HepG2 (cell line): ENCODE results near the gene MORC1. TPM values are rescaled to one million over a fixed set of nuclear protein-coding genes. Genes with fewer than 3 reads are reported as not detected.

ENCODE experiments used
- ATAC-seq: fragments of 200-7000 bp; cut with Tn5 transposase; 3 replicates; pipeline ENCODE4 v1.9.1; 2020; ENCODE audit warnings: mild to moderate bottlenecking, moderate library complexity
- BruUV-seq: library from RNA; stranded (reverse); fragments of 400-500 nt; replicated peaks from 2 replicates; lab custom pipeline; 2021; lab: Mats Ljungman, UMichigan
- CTCF ChIA-PET: fragments of 300-600 bp; formaldehyde crosslinking; extraction: SDS; loops from one replicate; lab custom pipeline; 2021; ENCODE audit warnings: low total read pairs, inconsistent platforms, low intra/inter-chr PET ratio; lab: Yijun Ruan, JAX
- POLR2A ChIA-PET: fragments of 350-600 bp; sonication (Branson Sonifier 250); formaldehyde crosslinking; loops from one replicate; lab custom pipeline; 2020; ENCODE audit warnings: antibody characterized with exemption, inconsistent platforms; lab: Yijun Ruan, JAX
- DNase-seq: peaks from one replicate; pipeline ENCODE4 v3.0.0-alpha.2; 2015; ENCODE audit warnings: low spot score
- FAIRE-seq: peaks from 3 replicates; lab custom pipeline; 2011; peaks lifted over from hg19 to GRCh38; lab: Jason Lieb, UNC
- H2AFZ ChIP-seq: one replicate; pipeline ENCODE4 v1.6.1; 2011; ENCODE audit warnings: low read length, inconsistent platforms
- H3K27ac ChIP-seq: fragments of 300-600 bp; 3 replicates; pipeline ENCODE4 v1.8.0; 2011; ENCODE audit warnings: mixed run types, mild to moderate bottlenecking, mixed read lengths, low read length, inconsistent platforms; ENCODE audit not compliant: insufficient read depth; ENCODE audit errors: extremely low read length
- H3K27me3 ChIP-seq, 2 experiments: fragments of 200-600 bp in 1 of 2; 2 replicates in 1 of 2; 3 replicates in 1 of 2; pipeline versions ENCODE4 v1.6.0 to v1.8.0; 2011; ENCODE audit warnings: low read length in 2 of 2, mild to moderate bottlenecking in 2 of 2, moderate library complexity in 2 of 2, inconsistent platforms in 1 of 2; ENCODE audit not compliant: insufficient read depth in 2 of 2, control insufficient read depth in 1 of 2
- H3K36me3 ChIP-seq, 2 experiments: fragments of 200-600 bp in 1 of 2; replicated peaks in 1 of 2; 2 replicates in 1 of 2; 3 replicates in 1 of 2; pipeline versions ENCODE4 v1.5.1 to v1.8.0; 2011; ENCODE audit warnings: low read length in 2 of 2, inconsistent platforms in 1 of 2; ENCODE audit not compliant: insufficient read depth in 2 of 2, control insufficient read depth in 1 of 2
- H3K4me1 ChIP-seq: 2 replicates; pipeline ENCODE4 v1.5.1; 2012; ENCODE audit warnings: low read length, inconsistent platforms; ENCODE audit not compliant: insufficient read depth
- H3K4me2 ChIP-seq: 2 replicates; pipeline ENCODE4 v1.6.0; 2011; ENCODE audit warnings: low read depth, low read length, inconsistent platforms
- H3K4me3 ChIP-seq, 3 experiments: fragments of 200-600 bp in 1 of 3; sonication (generic), shearing (Covaris generic) in 1 of 3; replicated peaks in 1 of 3; 2 replicates each; pipeline ENCODE4 v1.5.1; 2011 to 2016; ENCODE audit warnings: low read length in 3 of 3, inconsistent platforms in 2 of 3, low read depth in 2 of 3, mild to moderate bottlenecking in 2 of 3, control low read depth in 1 of 3, mixed read lengths in 1 of 3; ENCODE audit not compliant: insufficient read depth in 1 of 3
- H3K79me2 ChIP-seq: one replicate; pipeline ENCODE4 v1.6.1; 2011; ENCODE audit warnings: low read length, inconsistent platforms; ENCODE audit not compliant: insufficient read depth
- H3K9ac ChIP-seq: 2 replicates; pipeline ENCODE4 v1.6.0; 2011; ENCODE audit warnings: mild to moderate bottlenecking, low read depth, low read length, inconsistent platforms; ENCODE audit not compliant: insufficient read depth
- H3K9me3 ChIP-seq: 2 replicates; pipeline ENCODE4 v1.5.1; 2012; ENCODE audit warnings: mild to moderate bottlenecking, low read length
- H4K20me1 ChIP-seq: 2 replicates; pipeline ENCODE4 v1.6.0; 2011; ENCODE audit warnings: inconsistent platforms, mild to moderate bottlenecking, low read length, moderate library complexity; ENCODE audit not compliant: insufficient read depth
- CCDC6 ChIP-seq: sonication (generic); formaldehyde crosslinking; IDR thresholded peaks from 2 replicates; pipeline ENCODE4 v1.8.1; 2022; ENCODE audit warnings: mild to moderate bottlenecking, missing genetic modification reagents, moderate library complexity
- GABPB1 ChIP-seq: IDR thresholded peaks from 2 replicates; pipeline ENCODE4 v1.6.1; 2016; ENCODE audit warnings: mild to moderate bottlenecking, missing genetic modification reagents, moderate library complexity, missing compliant biosample characterization
- GPN1 ChIP-seq: sonication (generic); formaldehyde crosslinking; IDR thresholded peaks from 2 replicates; pipeline ENCODE4 v1.5.1; 2020; ENCODE audit warnings: missing genetic modification reagents, borderline replicate concordance
- U2AF2 ChIP-seq: fragments of 200-400 bp; formaldehyde crosslinking; IDR thresholded peaks from 2 replicates; pipeline ENCODE4 v1.6.1; 2017; ENCODE audit warnings: low read depth, mild to moderate bottlenecking, low read length
- ZBTB8A ChIP-seq: sonication (generic); formaldehyde crosslinking; IDR thresholded peaks from 2 replicates; pipeline ENCODE4 v1.4.0; 2020; ENCODE audit warnings: mild to moderate bottlenecking, low read depth, missing genetic modification reagents, borderline replicate concordance
- ZFP41 ChIP-seq: sonication (generic); formaldehyde crosslinking; IDR thresholded peaks from 2 replicates; pipeline ENCODE4 v1.4.0; 2020; ENCODE audit warnings: mild to moderate bottlenecking, missing genetic modification reagents, borderline replicate concordance
- ZFYVE20 ChIP-seq: sonication (generic); formaldehyde crosslinking; IDR thresholded peaks from 2 replicates; pipeline ENCODE4 v1.8.0; 2023; ENCODE audit warnings: low read depth, mild to moderate bottlenecking, moderate library complexity, missing genetic modification reagents, borderline replicate concordance
- ZNF136 ChIP-seq: sonication (generic); formaldehyde crosslinking; IDR thresholded peaks from 2 replicates; pipeline ENCODE4 v1.8.1; 2022; ENCODE audit warnings: low read depth, mild to moderate bottlenecking, moderate library complexity, missing genetic modification reagents
- ZNF18 ChIP-seq: sonication (generic); formaldehyde crosslinking; IDR thresholded peaks from 2 replicates; pipeline ENCODE4 v1.8.0; 2022; ENCODE audit warnings: mild to moderate bottlenecking, missing genetic modification reagents; ENCODE audit not compliant: insufficient replicate concordance
- ZNF224 ChIP-seq: sonication (generic); formaldehyde crosslinking; IDR thresholded peaks from 2 replicates; pipeline ENCODE4 v1.5.0; 2020; ENCODE audit warnings: mild to moderate bottlenecking, missing genetic modification reagents
- ZNF280B ChIP-seq: sonication (generic); formaldehyde crosslinking; IDR thresholded peaks from 2 replicates; pipeline ENCODE4 v1.5.0; 2020; ENCODE audit warnings: missing genetic modification reagents, mild to moderate bottlenecking, borderline replicate concordance
- ZNF296 ChIP-seq: sonication (generic); formaldehyde crosslinking; conservative IDR thresholded peaks from 2 replicates; pipeline ENCODE4 v1.5.0; 2020; ENCODE audit warnings: mild to moderate bottlenecking, missing genetic modification reagents
- ZNF775 ChIP-seq: sonication (generic); formaldehyde crosslinking; IDR thresholded peaks from 2 replicates; pipeline ENCODE4 v1.4.0; 2020; ENCODE audit warnings: missing genetic modification reagents, mild to moderate bottlenecking, moderate library complexity, borderline replicate concordance
- WGBS: methylation state at CpG from one replicate; pipeline ENCODE4 v1.1.6; 2017; ENCODE audit warnings: low lambda C conversion rate; 5-methylcytosine and 5-hydroxymethylcytosine counted together
- in situ Hi-C: cut with HindIII; loops from 2 replicates; pipeline ENCODE4 v1.10.0; 2017; ENCODE audit warnings: low pct_unique_long_range_greater_than_20kb; ENCODE audit not compliant: extremely low pct_ligation_motif_present
- intact Hi-C: fragments of 100-400 bp; cut with micrococcal nuclease; formaldehyde crosslinking; loops from one replicate; pipeline ENCODE4 v1.10.0; 2022; ENCODE audit not compliant: unreplicated experiment
- polyA plus RNA-seq, 8 experiments: library from polyadenylated mRNA; depleted of rRNA in 3 of 8; stranded (reverse) in 7 of 8; unstranded in 1 of 8; fragments of >200 nt; fragmentation: Illumina TruSeq in 4 of 8; extraction: Trizol in 4 of 8; gene quantifications; 2 replicates each; pipeline versions ENCODE4 v1.2.1 to v1.2.3, GENCODE V29; 2011 to 2016; ENCODE audit warnings: low read depth in 4 of 8, missing spikeins in 1 of 8, mixed read lengths in 1 of 8; ENCODE audit not compliant: insufficient read depth in 1 of 8
- total RNA-seq, 5 experiments: library from RNA; depleted of rRNA; stranded (reverse); fragments of >200 nt; fragmentation: Illumina TruSeq; extraction: Trizol; gene quantifications; 2 replicates each; pipeline ENCODE4 v1.2.3, GENCODE V29; 2016; ENCODE audit warnings: low read depth in 1 of 5
- TF ChIP-seq, protein P1 (sequence below): sonication (generic); formaldehyde crosslinking; IDR thresholded peaks from 2 replicates; pipeline ENCODE4 v1.4.0; 2020; ENCODE audit warnings: mild to moderate bottlenecking, low read depth, missing genetic modification reagents

The MORC1 gene
- total and polyA plus RNA-seq, 2 of the 13 experiments (the other 11 are each of a cell fraction or from before 2014, with no cell fraction given), result not detected

DNA sequence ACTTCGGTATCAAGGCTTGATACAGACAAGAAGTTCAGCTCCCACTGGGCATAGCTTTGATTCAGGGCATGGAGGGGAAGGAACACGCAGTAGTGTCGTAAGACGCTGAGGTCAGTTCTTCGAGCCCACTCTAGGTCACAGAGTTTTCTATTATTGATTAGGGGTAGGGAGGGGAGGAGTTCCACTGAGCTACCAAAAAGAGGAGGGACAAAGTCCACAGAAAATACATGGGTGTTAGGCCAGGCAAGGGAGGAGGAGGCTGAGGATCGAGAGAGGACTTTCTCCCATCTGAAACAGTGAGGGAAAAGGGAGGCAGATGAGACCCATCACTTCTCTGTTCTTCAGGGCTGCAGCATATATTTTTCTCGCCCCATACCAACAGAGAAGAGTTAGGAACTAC is 89.2 kb downstream of the MORC1 start:
- Histone ChIP-seq H2AFZ (no peak overlapping the region), H3K27ac (no peak overlapping the region), H3K36me3 (no peaks in the 10 kb centered on the region), H3K4me3 (no peak overlapping the region), H3K4me2 (no peak overlapping the region), H3K9ac (no peak overlapping the region), H3K27me3 (no peaks in the 10 kb centered on the region), H3K9me3 (no peaks in the 10 kb centered on the region), H4K20me1 (no peaks in the 10 kb centered on the region), H3K4me1 (no peaks in the 10 kb centered on the region), H3K79me2 (no peaks in the 10 kb centered on the region)
- intact Hi-C loops (no loop called here), in situ Hi-C loops (no loop called here)
- BruUV-seq, result no TSS peak
- TF ChIP-seq ZFYVE20 (CRISPR knock-in tag) (no peak), ZNF775 (CRISPR knock-in tag) (no peak), ZFP41 (CRISPR knock-in tag) (no peak), U2AF2 (no peak), ZNF224 (no peak)
- ATAC-seq (no peak), FAIRE-seq (no peak), DNase-seq (no peak)
- 18% methylated on average over 7 of the region's 7 CpGs for WGBS
- ChIA-PET POLR2A (no interaction called here), CTCF (no interaction called here)

GRCh38 chr3:109026821-109027220 is 91.1 kb downstream of the MORC1 start:
- TF ChIP-seq CCDC6 (CRISPR knock-in tag), result no peak
- no peak for TF ChIP-seq ZNF296 (CRISPR knock-in tag)
- TF ChIP-seq, protein P1, sequence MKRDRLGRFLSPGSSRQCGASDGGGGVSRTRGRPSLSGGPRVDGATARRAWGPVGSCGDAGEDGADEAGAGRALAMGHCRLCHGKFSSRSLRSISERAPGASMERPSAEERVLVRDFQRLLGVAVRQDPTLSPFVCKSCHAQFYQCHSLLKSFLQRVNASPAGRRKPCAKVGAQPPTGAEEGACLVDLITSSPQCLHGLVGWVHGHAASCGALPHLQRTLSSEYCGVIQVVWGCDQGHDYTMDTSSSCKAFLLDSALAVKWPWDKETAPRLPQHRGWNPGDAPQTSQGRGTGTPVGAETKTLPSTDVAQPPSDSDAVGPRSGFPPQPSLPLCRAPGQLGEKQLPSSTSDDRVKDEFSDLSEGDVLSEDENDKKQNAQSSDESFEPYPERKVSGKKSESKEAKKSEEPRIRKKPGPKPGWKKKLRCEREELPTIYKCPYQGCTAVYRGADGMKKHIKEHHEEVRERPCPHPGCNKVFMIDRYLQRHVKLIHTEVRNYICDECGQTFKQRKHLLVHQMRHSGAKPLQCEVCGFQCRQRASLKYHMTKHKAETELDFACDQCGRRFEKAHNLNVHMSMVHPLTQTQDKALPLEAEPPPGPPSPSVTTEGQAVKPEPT, result no peak
- TF ChIP-seq ZNF280B (CRISPR knock-in tag), result no peak
- TF ChIP-seq ZNF136 (CRISPR knock-in tag), result no peak
- no peak for TF ChIP-seq GPN1 (CRISPR knock-in tag)
- TF ChIP-seq ZNF18 (CRISPR knock-in tag), result no peak
- no peak for TF ChIP-seq ZBTB8A (CRISPR knock-in tag)
- no peak for TF ChIP-seq GABPB1 (CRISPR knock-in tag)
- Histone ChIP-seq H3K4me2 (no peak overlapping the region), H3K4me3 (no peak overlapping the region), H3K27me3 (no peaks in the 10 kb centered on the region), H3K27ac (no peak overlapping the region), H3K4me1 (no peaks in the 10 kb centered on the region), H2AFZ (no peak overlapping the region), H3K79me2 (no peaks in the 10 kb centered on the region), H3K9ac (no peak overlapping the region), H3K9me3 (no peaks in the 10 kb centered on the region), H3K36me3 (no peaks in the 10 kb centered on the region), H4K20me1 (no peaks in the 10 kb centered on the region)
- BruUV-seq, result no TSS peak
- POLR2A ChIA-PET, result no interaction called here
- FAIRE-seq, result no peak
- no peak for DNase-seq
- CTCF ChIA-PET, result no interaction called here
- intact Hi-C loops, result no loop called here
- no peak for ATAC-seq
- in situ Hi-C loops, result no loop called here
